ENCODE measurements around the gene SLC25A19.

The SLC25A19 gene

DNA sequence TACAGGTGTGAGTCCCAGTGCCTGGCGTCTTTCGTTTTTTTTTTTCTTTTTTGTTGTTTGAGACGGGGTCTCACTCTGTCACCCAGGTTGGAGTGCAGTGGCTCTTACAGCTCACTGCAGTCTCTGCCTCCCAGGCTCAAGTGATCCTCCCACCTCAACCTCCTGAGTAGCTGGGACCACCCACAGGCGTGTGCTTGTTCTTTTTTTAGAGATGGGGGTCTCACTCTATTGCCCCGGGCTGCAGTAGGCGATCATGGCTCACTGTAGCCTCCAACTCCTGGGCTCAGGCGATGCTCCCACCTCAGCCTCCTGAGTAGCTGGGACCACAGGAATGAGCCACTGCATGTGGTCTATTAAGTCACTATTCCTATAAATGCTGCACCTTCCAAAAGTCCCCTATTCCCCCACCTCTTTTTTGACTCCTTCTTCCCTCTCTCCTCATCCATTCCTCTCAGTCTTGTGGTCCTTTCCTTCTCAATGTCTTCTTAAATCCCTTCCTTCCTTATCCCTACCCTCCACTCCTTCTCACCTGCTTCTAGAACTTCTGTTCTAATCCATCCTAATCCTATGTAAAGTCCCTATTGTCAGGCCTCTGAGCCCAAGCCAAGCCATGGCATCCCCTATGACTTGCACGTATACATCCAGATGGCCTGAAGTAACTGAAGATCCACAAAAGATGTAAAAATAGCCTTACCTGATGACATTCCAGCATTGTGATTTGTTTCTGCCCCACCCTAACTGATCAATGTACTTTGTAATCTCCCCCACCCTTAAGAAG is 37.0 kb downstream of the SLC25A19 start:
- intact Hi-C loops (cut with DNase I): no loop called here
- peak in 1 of 42 donors; percentile 13 for DNase-seq

DNA sequence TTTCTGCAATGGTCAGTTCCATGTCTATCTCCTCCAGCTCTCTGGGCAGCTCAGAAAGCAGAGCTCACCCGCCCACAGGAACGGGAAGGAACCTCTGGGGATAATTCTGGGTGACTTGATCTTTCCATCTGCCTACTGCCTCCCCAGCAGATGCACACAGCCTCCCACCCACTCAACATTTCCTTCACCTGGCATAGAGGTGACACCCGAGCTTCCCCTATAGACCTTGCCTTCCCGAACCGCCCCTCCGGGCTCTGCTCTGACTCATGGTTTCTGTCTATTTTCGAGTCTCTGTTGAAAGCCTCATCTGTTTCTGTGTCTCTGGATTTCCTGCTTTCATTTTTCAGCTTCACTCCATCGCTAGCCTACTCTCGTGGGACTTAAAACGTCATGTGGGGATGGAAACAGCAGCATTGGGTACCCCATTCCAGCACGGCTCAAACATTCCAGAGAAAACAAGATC is 39.2 kb downstream of the SLC25A19 start:
- intact Hi-C loops (cut with DNase I): no loop called here
- DNase-seq: peak in 41 of 42 donors; percentile 38 to 92 (median 72)

DNA sequence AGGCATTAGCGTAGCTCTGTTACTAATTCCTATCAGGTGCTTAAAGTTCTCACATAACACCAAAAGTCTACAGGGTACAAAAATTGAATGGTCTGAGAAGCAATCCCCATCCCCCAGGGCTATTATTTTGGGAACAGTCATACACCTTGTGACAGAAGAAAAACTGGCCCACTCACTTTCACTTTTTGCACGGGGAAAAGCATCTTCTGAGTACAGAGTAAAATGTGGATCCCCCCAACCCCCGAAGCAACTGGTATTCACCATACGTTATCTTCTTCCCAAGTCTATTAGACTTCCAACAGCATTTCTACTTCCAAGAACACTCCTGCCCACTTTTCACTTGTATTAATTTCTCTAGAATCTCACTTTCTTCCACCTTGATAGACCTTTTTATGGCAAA is 39.7 kb downstream of the SLC25A19 start:
- intact Hi-C loops (cut with DNase I): no loop called here

DNA sequence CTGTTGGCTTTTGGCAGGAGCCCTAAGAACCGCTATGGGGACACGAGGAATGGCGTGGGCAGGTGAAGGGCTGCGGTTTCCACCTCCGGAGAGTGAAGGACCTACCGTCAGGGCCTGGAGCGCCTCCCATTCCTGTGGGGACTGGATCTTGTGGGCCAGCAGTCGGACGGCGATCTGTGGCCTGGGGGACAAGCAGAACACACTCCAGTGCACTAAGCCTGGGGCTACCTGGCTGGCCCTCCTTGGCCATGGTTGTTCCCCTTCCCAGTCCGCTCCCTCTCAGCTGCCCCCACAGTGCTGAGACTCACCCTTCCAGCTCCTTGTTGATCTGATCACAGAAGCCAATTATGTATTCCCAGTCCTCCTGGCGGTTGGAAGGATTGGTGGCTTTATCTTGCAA is 42.8 kb downstream of the SLC25A19 start:
- intact Hi-C loops (cut with DNase I): no loop called here
- no peak for DNase-seq

More for the DNA sequence above, 39.7 kb downstream of the SLC25A19 start:
- DNase-seq: no peak

DNA sequence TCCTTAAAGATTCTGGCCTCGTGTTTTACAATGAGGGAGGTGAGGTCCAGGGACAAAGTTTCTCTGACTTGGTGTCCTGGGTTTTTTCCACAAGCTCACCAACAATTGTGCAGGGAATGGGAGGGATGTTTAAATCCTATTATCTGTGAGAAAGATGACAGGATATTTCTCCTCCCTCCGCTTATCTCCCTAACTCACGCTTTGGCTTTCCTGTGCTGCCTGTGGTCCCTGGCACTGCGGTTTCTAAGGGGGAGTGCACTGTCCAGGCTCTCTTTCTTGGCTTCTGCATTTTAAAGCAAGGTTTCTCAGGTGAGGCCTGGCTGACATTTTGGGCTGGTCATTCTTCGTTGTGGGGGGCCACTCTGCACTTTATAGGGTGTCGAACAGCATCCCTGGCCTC is 44.2 kb downstream of the SLC25A19 start:
- DNase-seq: no peak
- intact Hi-C loops (cut with DNase I): no loop called here

DNA sequence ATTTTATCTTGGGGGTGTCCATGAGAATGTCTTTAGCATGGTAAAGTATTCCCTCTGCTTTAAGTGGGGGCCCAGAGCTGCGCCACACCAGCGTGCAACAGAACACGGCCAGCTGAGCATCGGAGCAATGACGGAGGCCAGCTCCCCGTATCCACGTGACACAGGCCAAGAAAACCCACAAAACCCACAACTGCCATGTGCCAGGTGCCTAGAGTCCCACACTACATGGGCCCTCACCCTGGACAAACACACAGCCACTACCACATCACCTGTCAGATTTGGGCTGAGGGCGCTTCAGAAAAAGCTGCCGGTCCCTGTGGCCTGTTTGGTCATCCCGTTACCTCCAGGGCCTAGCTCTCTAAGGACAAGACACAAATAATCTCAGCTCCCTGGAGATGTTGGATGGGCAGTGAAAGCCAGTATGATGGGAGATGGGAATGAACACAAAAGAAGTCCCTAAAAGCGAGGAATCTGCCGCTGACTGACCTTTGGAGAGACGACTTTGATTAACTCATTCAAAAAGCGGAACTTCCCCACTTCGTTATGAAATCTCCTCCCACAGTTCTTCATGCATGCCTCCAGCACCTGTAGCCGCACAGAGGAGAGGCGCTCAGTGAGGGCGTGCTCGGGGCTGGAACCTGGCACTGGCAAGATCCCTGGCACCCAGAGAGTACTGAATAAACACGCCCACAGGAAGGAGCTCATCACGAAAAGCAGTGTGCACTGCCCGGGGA is 44.9 kb downstream of the SLC25A19 start:
- peak in 34 of 42 donors; percentile 25 to 81 (median 62) for DNase-seq
- intact Hi-C loops (cut with DNase I): no loop called here

DNA sequence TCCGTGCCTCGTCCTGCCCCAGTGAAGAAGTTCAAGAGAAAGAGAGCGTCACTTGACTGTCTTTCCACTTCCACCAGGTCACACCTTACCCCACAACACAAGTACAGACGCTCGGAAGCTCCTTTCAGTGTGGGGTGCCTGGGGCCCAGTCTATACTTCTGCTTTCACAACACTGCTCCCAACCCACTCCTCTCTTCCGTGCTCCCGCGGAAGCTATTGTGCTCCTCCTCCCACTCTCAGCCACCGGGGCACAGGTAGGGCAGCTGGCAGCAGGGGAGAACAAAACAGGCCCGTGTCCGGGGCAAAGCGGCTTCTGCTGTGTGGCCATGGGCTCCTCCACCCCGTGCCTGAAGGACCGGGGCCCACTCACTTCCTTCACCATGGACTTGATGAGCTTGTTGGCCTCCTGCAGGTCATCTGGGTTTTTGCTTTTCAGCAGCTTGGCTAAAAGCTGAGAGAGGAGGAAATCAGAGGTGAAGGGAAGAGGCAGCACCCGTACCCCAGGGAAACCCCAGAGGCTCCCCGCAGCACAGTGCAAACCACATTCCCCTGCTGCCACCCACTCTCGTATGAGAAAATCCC is 46.7 kb downstream of the SLC25A19 start:
- peak in 3 of 42 donors; percentile 11 to 44 (median 11) for DNase-seq
- intact Hi-C loops (cut with DNase I): no loop called here

DNA sequence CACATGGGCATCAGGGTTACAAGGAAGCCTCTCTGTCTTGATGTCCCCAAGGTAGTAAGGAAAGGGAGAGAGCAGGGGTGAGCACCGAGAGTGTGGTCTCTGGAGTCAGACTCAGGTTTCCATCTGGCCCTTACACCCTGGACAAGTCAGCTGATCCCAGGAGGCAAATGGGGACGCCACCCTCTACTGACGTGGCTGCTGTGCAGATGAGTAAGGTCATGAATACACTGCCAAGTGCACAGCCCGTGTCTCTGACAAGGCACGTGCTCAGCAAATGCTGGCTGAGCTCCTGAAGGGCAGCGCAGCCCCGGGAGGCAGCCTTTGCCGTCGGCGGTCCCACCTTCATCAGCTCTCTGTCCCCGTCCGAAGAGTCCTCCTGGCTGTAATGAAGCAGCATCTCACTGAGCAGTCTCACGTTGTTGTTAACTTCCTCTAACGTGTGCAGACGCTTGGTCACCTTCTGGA is 47.2 kb downstream of the SLC25A19 start:
- no peak for DNase-seq

DNA sequence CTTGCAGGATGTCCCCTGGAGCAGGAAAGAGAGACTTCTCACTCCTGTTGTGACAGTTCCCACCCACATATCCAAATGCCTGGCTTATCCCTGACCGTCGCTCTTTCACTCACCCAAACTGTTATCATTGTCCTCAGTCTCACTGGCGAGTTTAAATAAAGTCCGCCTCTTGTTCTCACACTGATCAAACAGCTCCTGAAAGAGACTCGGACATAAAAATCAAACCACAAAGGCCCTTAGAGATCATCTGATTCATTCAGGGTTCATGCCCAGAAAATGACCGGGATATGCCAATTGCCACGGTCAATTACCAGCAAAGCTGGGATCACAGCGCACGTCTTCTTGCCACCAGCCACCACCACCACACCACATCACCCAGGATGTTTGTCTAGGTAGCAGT is 47.7 kb downstream of the SLC25A19 start:
- intact Hi-C loops (cut with DNase I): no loop called here
- no peak for DNase-seq

More for the DNA sequence above, 47.2 kb downstream of the SLC25A19 start:
- intact Hi-C loops (cut with DNase I): no loop called here

DNA sequence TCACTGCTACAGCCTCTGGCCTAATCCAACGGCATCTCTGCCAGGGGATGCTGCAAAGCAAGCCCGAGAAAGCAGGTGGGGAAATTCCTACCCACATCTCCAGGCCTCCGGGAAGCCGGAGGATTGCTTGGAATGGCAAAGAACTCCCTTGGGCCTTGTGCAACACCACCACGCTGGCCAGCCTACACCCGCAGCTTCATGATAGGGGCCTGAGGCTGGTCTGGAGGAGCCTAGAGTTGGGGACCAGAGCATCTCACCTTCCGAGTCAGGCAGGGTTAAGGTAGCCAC is 48.1 kb downstream of the SLC25A19 start:
- DNase-seq: no peak
- intact Hi-C loops (cut with DNase I): no loop called here

DNA sequence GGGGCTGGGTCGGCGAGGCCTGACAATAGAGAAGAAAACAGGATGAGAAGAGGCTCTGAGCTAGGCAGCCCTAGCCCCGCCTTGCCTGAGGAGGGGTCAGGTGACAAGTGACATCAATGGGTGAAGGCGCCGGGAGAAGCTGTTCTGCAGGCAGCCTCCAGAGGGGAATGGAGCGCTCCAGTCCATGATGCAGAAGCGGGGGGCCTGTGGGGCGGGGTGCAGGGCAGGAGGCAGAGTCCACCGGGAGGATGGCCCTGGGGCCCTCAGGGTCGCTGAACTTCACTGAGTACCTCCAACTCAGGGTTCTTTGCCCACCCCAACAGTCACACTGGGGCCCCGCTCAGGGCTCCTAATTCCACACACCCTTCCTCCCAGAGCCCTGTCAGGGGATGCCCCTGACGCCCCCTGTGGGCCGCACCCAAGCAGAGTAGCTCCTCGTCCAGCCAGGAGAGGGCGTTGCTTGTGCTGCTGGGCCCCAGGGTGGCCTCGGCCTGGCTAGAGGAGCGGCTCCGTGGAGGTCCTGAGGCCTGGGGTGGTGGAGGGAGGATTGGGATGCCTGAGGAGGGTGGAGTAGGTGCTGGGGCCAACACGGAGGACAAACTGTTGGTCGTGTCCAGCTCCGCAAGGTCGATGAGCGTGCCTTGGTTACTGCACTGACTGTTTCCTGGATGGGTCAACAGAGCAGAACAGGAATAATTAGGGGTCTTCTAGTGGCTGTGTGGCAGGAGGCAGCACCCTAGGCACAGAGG is 48.7 kb downstream of the SLC25A19 start:
- DNase-seq: peak; percentile 48 to 91 (median 75)
- intact Hi-C loops (cut with DNase I): no loop called here

DNA sequence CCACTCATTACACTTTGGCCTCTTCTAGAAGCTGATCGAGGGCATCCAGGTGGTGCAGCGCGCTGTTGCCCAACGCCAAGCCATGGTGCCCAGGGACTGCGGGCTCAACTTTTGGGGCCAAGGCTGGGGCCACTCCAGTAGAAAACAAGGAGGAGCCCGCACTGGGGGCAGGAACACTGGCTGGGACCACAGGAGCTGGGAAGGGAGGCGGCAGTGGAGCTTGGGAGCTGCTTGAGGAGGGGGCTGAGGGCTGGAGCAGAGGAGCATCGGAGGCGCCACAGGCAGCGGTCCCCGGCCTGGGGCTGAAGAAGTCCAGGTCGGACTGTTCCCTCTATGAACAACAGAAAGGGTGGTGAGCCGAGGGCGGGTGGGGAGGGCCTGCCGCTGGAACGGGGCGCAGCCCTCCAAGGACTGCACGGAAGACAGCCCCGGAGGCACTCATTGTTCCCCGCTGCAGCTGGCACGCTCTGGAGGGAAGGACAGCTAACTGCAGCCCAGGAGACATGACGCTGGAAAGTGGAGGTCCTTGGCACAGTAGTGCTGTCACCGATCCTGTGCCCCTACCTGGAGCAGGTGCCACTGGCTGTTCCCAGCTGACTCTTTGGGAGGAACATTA is 49.3 kb downstream of the SLC25A19 start:
- no peak for DNase-seq
- intact Hi-C loops (cut with DNase I): no loop called here

DNA sequence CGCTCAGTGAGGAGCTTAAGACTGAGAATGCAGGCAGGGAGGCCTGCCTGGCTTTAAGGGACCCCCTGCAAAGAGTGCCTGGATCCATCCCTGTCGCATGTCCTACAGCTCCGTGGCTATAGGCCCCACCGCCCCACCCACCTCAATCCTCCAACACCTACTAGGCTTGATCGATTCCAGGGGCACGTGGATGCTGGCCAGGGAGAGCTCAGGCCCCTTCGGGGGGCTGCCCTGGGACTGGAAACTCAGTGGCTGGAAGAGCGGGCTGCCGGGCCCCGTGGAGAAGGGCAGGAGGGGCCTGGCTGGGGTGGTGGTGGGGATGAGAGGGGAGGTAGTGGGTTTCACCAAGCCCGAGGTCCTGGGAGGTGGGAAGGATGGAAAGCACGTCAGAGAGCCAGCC is 50.0 kb downstream of the SLC25A19 start:
- DNase-seq: no peak
- intact Hi-C loops (cut with DNase I): no loop called here

DNA sequence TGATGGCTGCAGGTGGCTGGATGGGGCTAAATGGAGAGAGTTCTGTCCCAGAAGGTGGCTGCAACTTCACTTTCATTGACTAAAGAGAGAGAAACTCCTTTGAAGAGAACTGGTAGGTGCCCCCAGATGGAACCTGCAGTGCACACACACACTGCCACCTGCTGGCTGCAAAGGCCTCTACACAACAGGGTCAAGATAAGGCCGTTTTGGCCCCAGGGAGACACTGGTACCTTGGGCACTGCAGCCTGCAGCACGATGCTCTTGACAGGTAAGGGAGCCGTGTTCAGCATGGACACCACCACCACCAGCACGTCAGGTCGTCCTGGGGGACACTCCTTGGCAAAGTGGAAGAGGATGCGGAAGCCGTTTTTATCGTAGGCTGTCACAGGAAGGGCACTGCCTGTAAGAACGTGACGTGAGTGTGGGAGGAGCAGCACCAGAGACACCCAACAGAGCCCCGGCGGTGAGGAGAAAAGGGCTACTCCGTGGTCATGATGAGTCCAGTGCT is 50.5 kb downstream of the SLC25A19 start:
- DNase-seq: peak in 40 of 42 donors; percentile 42 to 82 (median 66)
- intact Hi-C loops (cut with DNase I): no loop called here

DNA sequence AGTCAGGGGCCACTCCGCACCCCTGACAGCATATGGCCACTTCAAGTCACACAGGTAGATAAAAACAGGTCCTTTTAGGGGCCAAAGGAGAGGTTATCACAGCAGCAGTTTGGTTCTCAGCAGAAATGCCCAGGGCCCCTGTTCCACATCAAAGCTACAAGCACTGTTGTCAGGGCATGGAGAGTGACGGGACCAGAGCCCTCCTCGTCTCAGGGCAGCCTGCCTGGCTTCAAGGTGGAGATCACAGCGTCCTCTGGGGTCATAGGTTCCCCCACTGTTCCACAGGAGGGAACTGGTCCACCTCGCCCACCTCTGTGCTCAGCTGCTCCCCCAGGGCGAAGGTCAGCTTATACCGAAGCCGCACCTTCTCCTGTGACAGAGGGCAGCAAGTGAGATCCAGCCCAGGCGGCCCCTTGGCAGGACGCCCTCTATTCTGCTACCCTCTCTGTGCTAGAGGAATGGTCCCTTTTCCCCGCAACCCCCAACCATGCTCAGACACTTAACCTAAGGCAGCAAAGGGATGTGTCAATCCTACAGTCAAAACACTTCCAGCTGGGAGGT is 51.1 kb downstream of the SLC25A19 start:
- intact Hi-C loops (cut with DNase I): no loop called here

DNA sequence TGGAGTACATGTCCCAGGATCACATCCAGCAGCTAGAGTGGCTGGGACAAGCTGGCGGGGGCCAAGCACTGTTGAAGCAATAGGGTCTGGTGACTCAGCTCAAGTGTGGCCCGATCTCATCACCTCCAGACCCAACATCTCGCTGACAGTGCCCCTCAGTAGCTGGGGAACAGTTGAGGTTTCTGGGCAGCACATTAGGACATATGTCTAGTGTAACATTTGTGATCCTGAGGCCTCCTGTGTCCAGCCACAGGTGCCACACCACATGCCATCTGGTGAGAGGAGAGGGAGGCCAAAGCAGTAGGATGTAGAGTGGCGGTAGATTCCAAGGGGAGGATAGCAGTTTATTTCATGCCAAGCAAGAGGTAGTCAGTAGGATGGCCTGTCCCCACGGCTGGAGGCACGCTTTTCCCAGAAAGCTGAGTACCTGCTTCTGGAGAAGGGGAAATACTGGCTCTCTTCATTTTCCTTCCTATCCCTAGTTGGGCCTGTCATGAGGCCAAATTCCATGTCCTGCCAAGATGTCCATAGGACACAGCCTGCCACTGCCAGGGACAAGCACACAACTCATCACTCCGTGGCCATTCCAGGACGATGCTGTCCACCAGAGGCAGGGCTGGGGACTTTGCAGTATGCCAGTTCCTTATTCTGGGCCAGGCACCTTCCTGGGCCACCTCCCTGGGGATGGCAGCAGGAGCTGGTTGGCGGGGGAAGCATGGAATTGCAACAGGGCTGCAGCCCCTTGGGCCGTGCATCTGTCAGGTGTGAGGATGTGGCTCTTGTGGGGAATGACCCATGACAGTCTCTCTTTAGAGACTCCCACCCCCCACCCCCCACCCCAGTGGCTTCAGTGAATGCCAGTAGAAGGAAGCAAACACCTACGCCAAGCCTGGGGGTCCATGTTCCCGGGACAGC is 51.9 kb downstream of the SLC25A19 start:
- intact Hi-C loops (cut with DNase I): no loop called here
- no peak for DNase-seq

More for the DNA sequence above, 51.1 kb downstream of the SLC25A19 start:
- DNase-seq: no peak

DNA sequence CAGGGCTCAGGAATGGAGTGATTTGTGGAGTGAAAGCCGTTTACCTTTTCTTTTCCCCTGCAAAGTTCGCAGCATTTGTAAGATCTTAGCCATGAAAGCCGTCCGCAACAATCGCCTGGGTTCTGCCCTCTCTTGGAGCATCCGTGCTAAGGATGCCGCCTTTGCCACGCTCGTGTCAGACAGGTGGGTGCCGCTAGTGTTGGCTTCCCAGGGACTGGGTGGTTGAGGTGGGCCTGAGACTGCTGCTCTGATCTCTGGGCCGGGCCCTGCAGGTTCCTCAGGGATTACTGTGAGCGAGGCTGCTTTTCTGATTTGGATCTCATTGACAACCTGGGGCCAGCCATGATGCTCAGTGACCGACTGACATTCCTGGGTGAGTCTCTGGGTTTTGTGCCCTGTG is 56.4 kb downstream of the SLC25A19 start:
- DNase-seq: no peak
- intact Hi-C loops (cut with DNase I): no loop called here

All from head of caudate nucleus (tissue), 42 donors.